Measurements from ENCODE around the gene NSUN4.

NSUN4 gene

GRCh38 chr1:46401964-46402626 is 61.5 kb downstream of the NSUN4 start:
- Histone ChIP-seq H3K9me2 (replicated peaks; ENCODE audit: control insufficient read depth, low read length) (no peaks in the 10 kb centered on the region), H3K79me2 (ENCODE audit: control insufficient read depth, low read length) (no peaks in the 10 kb centered on the region), H3K27me3 (ENCODE audit: control insufficient read depth, low read length) (peaks cover 9% of the 10 kb centered on the region), H3K9me3 (ENCODE audit: control insufficient read depth, insufficient read depth, low read length) (no peaks in the 10 kb centered on the region), H4K20me1 (ENCODE audit: control insufficient read depth, insufficient read depth, low read depth, low read length) (no peaks in the 10 kb centered on the region), H3K27ac (ENCODE audit: low read depth, low read length) (no peak overlapping the region), H3F3A (ENCODE audit: control insufficient read depth, insufficient read depth) (no peaks in the 10 kb centered on the region), H3K4me1 (ENCODE audit: control insufficient read depth, low read length) (peaks cover 19% of the 10 kb centered on the region), H3K4me2 (ENCODE audit: low read length) (no peak overlapping the region), H3K36me3 (ENCODE audit: control insufficient read depth, low read length) (no peaks in the 10 kb centered on the region), H3K4me3 (ENCODE audit: low read length) (no peak overlapping the region)
- no peak for TF ChIP-seq EZH2phosphoT487 (IDR thresholded peaks at IDR 0.05; ENCODE audit: borderline replicate concordance, low read length)

GRCh38 chr1:46403916-46404315 is 63.3 kb downstream of the NSUN4 start:
- TF ChIP-seq CTCF (IDR thresholded peaks at IDR 0.05; ENCODE audit: low read depth, low read length, poor library complexity, severe bottlenecking), result no peak
- TF ChIP-seq EZH2phosphoT487 (IDR thresholded peaks at IDR 0.05; ENCODE audit: borderline replicate concordance, low read length), result no peak
- Histone ChIP-seq H3K27me3 (ENCODE audit: control insufficient read depth, low read length) (peaks cover 9% of the 10 kb centered on the region), H3K27ac (ENCODE audit: low read depth, low read length) (no peak overlapping the region), H3F3A (ENCODE audit: control insufficient read depth, insufficient read depth) (no peaks in the 10 kb centered on the region), H4K20me1 (ENCODE audit: control insufficient read depth, insufficient read depth, low read depth, low read length) (no peaks in the 10 kb centered on the region), H3K4me3 (ENCODE audit: low read length) (no peak overlapping the region), H3K4me1 (ENCODE audit: control insufficient read depth, low read length) (peaks cover 18% of the 10 kb centered on the region), H3K36me3 (ENCODE audit: control insufficient read depth, low read length) (no peaks in the 10 kb centered on the region), H3K9me3 (ENCODE audit: control insufficient read depth, insufficient read depth, low read length) (no peaks in the 10 kb centered on the region), H3K79me2 (ENCODE audit: control insufficient read depth, low read length) (no peaks in the 10 kb centered on the region), H3K9me2 (replicated peaks; ENCODE audit: control insufficient read depth, low read length) (no peaks in the 10 kb centered on the region), H3K4me2 (ENCODE audit: low read length) (no peak overlapping the region)

GRCh38 chr1:46404482-46405196 is 64.0 kb downstream of the NSUN4 start:
- Histone ChIP-seq H3K36me3 (ENCODE audit: control insufficient read depth, low read length) (no peaks in the 10 kb centered on the region), H3K4me1 (ENCODE audit: control insufficient read depth, low read length) (peaks cover 11% of the 10 kb centered on the region), H3K4me2 (ENCODE audit: low read length) (no peak overlapping the region), H3F3A (ENCODE audit: control insufficient read depth, insufficient read depth) (no peaks in the 10 kb centered on the region), H3K27me3 (ENCODE audit: control insufficient read depth, low read length) (peaks cover 3% of the 10 kb centered on the region; the same call in 1 of the 2 replicates), H3K79me2 (ENCODE audit: control insufficient read depth, low read length) (no peaks in the 10 kb centered on the region), H3K9me3 (ENCODE audit: control insufficient read depth, insufficient read depth, low read length) (no peaks in the 10 kb centered on the region), H3K27ac (ENCODE audit: low read depth, low read length) (no peak overlapping the region), H4K20me1 (ENCODE audit: control insufficient read depth, insufficient read depth, low read depth, low read length) (no peaks in the 10 kb centered on the region), H3K9me2 (replicated peaks; ENCODE audit: control insufficient read depth, low read length) (no peaks in the 10 kb centered on the region), H3K4me3 (ENCODE audit: low read length) (no peak overlapping the region)
- no peak for TF ChIP-seq EZH2phosphoT487 (IDR thresholded peaks at IDR 0.05; ENCODE audit: borderline replicate concordance, low read length)
- TF ChIP-seq CTCF (IDR thresholded peaks at IDR 0.05; ENCODE audit: low read depth, low read length, poor library complexity, severe bottlenecking), result no peak

GRCh38 chr1:46405197-46405555 is 64.6 kb downstream of the NSUN4 start:
- Histone ChIP-seq H3K27me3 (ENCODE audit: control insufficient read depth, low read length) (peaks cover 2% of the 10 kb centered on the region; the same call in 1 of the 2 replicates), H3K9me2 (replicated peaks; ENCODE audit: control insufficient read depth, low read length) (no peaks in the 10 kb centered on the region), H3K36me3 (ENCODE audit: control insufficient read depth, low read length) (no peaks in the 10 kb centered on the region), H3K79me2 (ENCODE audit: control insufficient read depth, low read length) (no peaks in the 10 kb centered on the region), H3K4me2 (ENCODE audit: low read length) (no peak overlapping the region), H3K4me3 (ENCODE audit: low read length) (no peak overlapping the region), H3K4me1 (ENCODE audit: control insufficient read depth, low read length) (peaks cover 6% of the 10 kb centered on the region), H3F3A (ENCODE audit: control insufficient read depth, insufficient read depth) (no peaks in the 10 kb centered on the region), H3K9me3 (ENCODE audit: control insufficient read depth, insufficient read depth, low read length) (no peaks in the 10 kb centered on the region), H4K20me1 (ENCODE audit: control insufficient read depth, insufficient read depth, low read depth, low read length) (no peaks in the 10 kb centered on the region), H3K27ac (ENCODE audit: low read depth, low read length) (no peak overlapping the region)
- no peak for TF ChIP-seq EZH2phosphoT487 (IDR thresholded peaks at IDR 0.05; ENCODE audit: borderline replicate concordance, low read length)
- no peak for TF ChIP-seq CTCF (IDR thresholded peaks at IDR 0.05; ENCODE audit: low read depth, low read length, poor library complexity, severe bottlenecking)
